Vagina (tissue), 2 donors: ENCODE measurements around the gene GFRA1.

Experiments used
- POLR2A ChIP-seq, 2 donors: fragments of 450-650 bp; IDR thresholded peaks; one replicate each; pipeline ENCODE4 v1.6.1; 2017; ENCODE audit warnings: antibody characterized with exemption in 2 of 2, mild to moderate bottlenecking in 2 of 2, moderate library complexity in 2 of 2
- TF ChIP-seq, protein P1 (sequence below), 3 experiments: fragments of 450-650 bp in 2 of 3; fragments of 200-600 bp in 1 of 3; sonication (generic) in 1 of 3; IDR thresholded peaks; one replicate each; pipeline ENCODE4 v1.5.1; 2017 to 2019; ENCODE audit warnings: antibody characterized with exemption in 3 of 3, mild to moderate bottlenecking in 2 of 3, moderate library complexity in 2 of 3

GRCh38 chr10:116067825-116068224, 205.2 kb downstream of the GFRA1 start:
- TF ChIP-seq, protein P1, sequence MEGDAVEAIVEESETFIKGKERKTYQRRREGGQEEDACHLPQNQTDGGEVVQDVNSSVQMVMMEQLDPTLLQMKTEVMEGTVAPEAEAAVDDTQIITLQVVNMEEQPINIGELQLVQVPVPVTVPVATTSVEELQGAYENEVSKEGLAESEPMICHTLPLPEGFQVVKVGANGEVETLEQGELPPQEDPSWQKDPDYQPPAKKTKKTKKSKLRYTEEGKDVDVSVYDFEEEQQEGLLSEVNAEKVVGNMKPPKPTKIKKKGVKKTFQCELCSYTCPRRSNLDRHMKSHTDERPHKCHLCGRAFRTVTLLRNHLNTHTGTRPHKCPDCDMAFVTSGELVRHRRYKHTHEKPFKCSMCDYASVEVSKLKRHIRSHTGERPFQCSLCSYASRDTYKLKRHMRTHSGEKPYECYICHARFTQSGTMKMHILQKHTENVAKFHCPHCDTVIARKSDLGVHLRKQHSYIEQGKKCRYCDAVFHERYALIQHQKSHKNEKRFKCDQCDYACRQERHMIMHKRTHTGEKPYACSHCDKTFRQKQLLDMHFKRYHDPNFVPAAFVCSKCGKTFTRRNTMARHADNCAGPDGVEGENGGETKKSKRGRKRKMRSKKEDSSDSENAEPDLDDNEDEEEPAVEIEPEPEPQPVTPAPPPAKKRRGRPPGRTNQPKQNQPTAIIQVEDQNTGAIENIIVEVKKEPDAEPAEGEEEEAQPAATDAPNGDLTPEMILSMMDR (IDR thresholded peaks at IDR 0.05) = no peak
- TF ChIP-seq POLR2A (IDR thresholded peaks at IDR 0.05) = no peak
